ENCODE data around the gene CWC15. TPM values are rescaled to one million over a fixed set of nuclear protein-coding genes. Genes with fewer than 3 reads are reported as not detected.
"Not testable (repeated sequence)": the region's sequence is repeated elsewhere in the genome, so short reads cannot be mapped to it uniquely, and the experiment has no call there.

CWC15 gene
- total RNA-seq, 1 donor from 2014 or later = 76.8 TPM

DNA sequence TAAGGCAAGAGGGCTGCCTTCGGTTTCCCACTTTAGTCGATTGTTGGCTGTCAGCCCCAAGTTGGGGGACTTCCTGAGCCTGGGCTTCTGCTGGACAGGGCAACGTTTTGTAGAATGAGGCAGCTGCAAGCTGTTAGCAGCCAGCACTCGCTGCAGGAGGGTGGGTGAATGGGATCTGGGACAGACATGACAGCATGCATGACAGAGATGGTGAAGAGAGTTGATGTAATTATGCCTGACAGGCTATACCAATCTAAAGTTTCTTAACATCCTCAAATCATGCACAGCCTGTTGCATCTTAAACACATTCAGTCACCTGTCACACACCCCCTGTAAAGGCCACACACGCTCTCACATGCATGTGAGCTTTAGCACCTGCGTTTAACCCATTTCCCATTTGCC, 49.2 kb downstream of the CWC15 start:
- Mint-ChIP-seq H3K27me3 (peaks cover 3% of the 10 kb centered on the region), H3K4me1 (ENCODE audit: unreplicated experiment) (peaks cover 30% of the 10 kb centered on the region), H3K9me3 (no peaks in the 10 kb centered on the region), H3K36me3 (no peaks in the 10 kb centered on the region), H3K4me3 (no peak overlapping the region), H3K27ac (no peak overlapping the region)
- TF ChIP-seq, protein P1, sequence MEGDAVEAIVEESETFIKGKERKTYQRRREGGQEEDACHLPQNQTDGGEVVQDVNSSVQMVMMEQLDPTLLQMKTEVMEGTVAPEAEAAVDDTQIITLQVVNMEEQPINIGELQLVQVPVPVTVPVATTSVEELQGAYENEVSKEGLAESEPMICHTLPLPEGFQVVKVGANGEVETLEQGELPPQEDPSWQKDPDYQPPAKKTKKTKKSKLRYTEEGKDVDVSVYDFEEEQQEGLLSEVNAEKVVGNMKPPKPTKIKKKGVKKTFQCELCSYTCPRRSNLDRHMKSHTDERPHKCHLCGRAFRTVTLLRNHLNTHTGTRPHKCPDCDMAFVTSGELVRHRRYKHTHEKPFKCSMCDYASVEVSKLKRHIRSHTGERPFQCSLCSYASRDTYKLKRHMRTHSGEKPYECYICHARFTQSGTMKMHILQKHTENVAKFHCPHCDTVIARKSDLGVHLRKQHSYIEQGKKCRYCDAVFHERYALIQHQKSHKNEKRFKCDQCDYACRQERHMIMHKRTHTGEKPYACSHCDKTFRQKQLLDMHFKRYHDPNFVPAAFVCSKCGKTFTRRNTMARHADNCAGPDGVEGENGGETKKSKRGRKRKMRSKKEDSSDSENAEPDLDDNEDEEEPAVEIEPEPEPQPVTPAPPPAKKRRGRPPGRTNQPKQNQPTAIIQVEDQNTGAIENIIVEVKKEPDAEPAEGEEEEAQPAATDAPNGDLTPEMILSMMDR (conservative IDR thresholded peaks at IDR 0.05) = no peak
- no peak for DNase-seq (ENCODE audit: extremely low spot score, unreplicated experiment)

DNA sequence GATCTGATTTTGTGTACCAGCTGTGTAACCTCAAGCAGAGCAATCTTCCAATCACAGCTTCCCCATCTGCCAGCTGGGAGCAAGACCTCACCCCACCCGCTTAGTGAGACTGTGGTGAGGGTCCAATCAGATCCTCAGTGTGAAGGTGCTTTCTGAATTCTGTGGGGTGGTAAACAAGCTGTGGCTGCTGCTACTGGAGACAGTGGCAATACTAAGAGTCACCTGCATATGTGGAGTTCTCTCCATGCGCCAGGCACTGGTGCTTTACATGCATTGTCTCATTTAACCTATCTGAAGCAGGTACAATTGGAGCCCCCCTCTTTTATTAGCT, 50.4 kb downstream of the CWC15 start:
- Mint-ChIP-seq H3K27ac (no peak overlapping the region), H3K4me3 (no peak overlapping the region), H3K9me3 (no peaks in the 10 kb centered on the region), H3K36me3 (no peaks in the 10 kb centered on the region), H3K4me1 (ENCODE audit: unreplicated experiment) (peaks cover 23% of the 10 kb centered on the region), H3K27me3 (peaks cover 3% of the 10 kb centered on the region)
- no peak for DNase-seq (ENCODE audit: extremely low spot score, unreplicated experiment)
- TF ChIP-seq, protein P1 (conservative IDR thresholded peaks at IDR 0.05) = no peak

DNA sequence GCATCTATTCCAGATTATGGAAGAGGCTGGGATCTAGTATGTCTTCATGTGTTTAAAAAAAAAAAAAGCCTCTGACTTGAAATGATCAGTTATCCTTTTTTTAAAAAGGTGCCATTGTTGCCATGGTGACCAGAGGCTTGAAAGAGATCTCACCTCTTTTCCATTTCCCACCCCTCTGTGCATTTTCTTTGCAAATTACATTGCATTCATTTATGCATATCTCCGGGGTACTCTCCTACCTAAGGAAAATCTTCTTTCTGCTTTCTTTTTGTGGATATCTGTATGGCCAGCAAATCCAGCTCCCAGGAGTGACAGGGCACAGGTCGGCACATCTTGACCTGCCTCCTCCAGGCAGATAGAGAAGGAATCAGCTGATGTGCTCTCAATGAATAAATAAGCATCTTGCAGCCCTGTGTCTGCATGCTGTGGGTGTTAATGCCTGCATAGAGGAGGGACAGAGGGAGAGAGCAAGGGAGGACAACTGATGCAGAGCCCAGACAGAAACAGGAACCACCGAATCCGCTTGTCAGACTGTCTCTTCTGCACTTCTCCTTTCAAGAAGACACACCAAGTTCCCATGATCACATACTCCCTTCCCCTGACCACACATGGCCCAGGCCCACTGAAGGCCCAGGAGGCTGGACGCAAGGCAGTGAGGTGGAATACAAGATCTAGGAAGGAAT, 50.9 kb downstream of the CWC15 start:
- no peak for DNase-seq (ENCODE audit: extremely low spot score, unreplicated experiment)
- Mint-ChIP-seq H3K36me3 (no peaks in the 10 kb centered on the region), H3K27ac (no peak overlapping the region), H3K27me3 (peaks cover 3% of the 10 kb centered on the region), H3K4me1 (ENCODE audit: unreplicated experiment) (peaks cover 22% of the 10 kb centered on the region), H3K9me3 (no peaks in the 10 kb centered on the region), H3K4me3 (no peak overlapping the region)
- TF ChIP-seq, protein P1 (conservative IDR thresholded peaks at IDR 0.05) = no peak

DNA sequence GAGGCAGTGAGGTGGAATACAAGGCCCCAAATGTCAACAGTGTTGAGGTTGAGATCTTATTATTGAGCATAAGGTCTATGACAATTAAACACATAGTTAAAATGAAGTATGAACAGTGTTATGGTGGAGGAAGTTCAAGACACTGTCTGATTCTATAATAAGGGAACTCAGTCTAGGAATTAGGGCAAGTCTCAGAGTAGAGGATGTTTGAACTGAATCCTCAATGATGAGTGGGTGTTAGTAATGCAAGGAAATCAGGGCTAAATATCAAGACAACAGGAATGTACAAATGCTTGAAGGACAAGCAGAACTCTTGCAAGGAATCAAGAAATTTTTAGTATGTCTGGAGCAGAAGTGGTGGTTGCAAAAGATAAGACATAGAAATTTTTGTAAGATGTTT, 53.0 kb downstream of the CWC15 start:
- TF ChIP-seq, protein P1 (conservative IDR thresholded peaks at IDR 0.05) = no peak
- peaks cover 4% of the 10 kb centered on the region for H3K4me1 Mint-ChIP-seq (ENCODE audit: unreplicated experiment)
- no peaks in the 10 kb centered on the region for H3K36me3 Mint-ChIP-seq
- no peak overlapping the region for H3K4me3 Mint-ChIP-seq
- peaks cover 3% of the 10 kb centered on the region for H3K27me3 Mint-ChIP-seq
- DNase-seq (ENCODE audit: extremely low spot score, unreplicated experiment) = no peak
- H3K9me3 Mint-ChIP-seq = no peaks in the 10 kb centered on the region
- no peak overlapping the region for H3K27ac Mint-ChIP-seq

DNA sequence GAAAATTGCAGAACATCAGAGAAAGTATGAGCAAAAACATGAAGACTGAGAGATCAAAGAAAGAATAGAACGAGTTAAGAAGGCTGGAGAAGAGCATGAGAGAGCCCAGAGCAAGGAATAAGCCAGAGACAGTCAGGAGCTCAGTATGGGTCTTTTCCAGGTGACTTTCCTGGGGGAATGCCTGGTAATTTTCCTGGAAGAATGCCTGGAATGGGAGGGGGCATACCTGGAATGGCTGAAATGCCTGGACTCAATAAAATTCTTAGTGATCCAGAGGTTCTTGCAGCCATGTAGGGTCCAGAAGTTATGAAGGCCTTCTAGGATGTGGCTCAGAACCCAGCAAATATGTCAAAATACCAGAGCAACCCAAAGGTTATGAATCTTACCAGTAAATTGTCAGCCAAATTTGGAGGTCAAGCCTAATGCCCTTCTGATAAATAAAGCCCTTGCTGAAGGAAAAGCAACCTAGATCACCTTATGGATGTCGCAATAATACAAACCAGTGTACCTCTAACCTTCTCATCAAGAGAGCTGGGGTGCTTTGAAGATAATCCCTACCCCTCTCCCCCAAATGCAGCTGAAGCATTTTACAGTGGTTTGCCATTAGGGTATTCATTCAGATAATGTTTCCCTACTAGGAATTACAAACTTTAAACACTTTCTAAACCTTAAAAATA, 59.5 kb downstream of the CWC15 start:
- not testable (repeated sequence) for H3K27ac Mint-ChIP-seq; DNase-seq (ENCODE audit: extremely low spot score, unreplicated experiment); H3K36me3 Mint-ChIP-seq; H3K4me1 Mint-ChIP-seq (ENCODE audit: unreplicated experiment); H3K9me3 Mint-ChIP-seq; H3K4me3 Mint-ChIP-seq; H3K27me3 Mint-ChIP-seq

DNA sequence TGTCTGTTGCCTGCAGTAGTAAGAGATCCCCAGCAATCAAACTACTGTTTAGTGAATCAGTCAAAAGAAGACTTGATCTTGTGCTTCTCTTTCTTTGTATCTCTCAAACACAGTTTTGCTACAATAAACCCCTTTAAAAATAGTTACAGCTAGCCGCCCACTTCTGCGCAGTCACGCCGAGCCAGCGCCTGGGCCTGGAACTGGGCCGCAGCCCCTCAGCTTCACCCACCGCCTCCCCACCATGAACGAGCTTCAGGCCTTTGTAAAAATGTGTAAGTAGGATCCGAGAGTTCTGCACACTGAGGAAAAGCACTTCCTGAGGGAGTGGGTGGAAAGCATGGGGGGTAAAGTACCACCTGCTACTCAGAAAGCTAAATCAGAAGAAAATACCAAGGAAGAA, 60.5 kb downstream of the CWC15 start:
- no peak for DNase-seq (ENCODE audit: extremely low spot score, unreplicated experiment)
- Mint-ChIP-seq H3K36me3 (no peaks in the 10 kb centered on the region), H3K9me3 (no peaks in the 10 kb centered on the region), H3K27ac (no peak overlapping the region), H3K4me1 (ENCODE audit: unreplicated experiment) (no peaks in the 10 kb centered on the region), H3K27me3 (no peaks in the 10 kb centered on the region), H3K4me3 (no peak overlapping the region)
- TF ChIP-seq, protein P1 (conservative IDR thresholded peaks at IDR 0.05) = no peak
